ENCODE measurements around the gene PCLAF.

DNA sequence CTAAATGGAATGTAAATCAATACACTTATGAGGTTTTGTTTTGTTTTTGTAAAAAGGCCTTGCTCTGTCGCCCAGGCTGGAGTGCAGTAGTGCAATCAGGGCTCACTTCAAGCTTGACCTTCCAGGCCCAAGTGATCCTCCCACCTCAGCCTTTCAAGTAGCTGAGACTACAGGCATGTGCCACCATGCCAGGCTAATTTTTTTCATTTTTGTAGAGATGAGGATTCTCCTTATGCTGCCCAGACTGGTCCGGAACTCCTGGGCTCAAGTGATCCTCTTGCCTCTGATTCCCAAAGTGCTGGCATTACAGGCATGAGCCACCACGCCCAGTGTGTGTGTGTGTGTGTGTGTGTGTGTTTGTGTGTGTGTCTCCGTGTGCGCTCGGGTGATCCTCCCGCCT, 5.0 kb upstream of the PCLAF start:
- TF ChIP-seq, protein P1, sequence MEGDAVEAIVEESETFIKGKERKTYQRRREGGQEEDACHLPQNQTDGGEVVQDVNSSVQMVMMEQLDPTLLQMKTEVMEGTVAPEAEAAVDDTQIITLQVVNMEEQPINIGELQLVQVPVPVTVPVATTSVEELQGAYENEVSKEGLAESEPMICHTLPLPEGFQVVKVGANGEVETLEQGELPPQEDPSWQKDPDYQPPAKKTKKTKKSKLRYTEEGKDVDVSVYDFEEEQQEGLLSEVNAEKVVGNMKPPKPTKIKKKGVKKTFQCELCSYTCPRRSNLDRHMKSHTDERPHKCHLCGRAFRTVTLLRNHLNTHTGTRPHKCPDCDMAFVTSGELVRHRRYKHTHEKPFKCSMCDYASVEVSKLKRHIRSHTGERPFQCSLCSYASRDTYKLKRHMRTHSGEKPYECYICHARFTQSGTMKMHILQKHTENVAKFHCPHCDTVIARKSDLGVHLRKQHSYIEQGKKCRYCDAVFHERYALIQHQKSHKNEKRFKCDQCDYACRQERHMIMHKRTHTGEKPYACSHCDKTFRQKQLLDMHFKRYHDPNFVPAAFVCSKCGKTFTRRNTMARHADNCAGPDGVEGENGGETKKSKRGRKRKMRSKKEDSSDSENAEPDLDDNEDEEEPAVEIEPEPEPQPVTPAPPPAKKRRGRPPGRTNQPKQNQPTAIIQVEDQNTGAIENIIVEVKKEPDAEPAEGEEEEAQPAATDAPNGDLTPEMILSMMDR (IDR thresholded peaks at IDR 0.05 in 2 of 3, conservative IDR thresholded peaks at IDR 0.05 in 1 of 3; ENCODE audit: borderline replicate concordance in 1 of 3, insufficient read depth in 1 of 3, low read depth in 2 of 3, low read length in 2 of 3): no peak
- TF ChIP-seq POLR2A (IDR thresholded peaks at IDR 0.05; ENCODE audit: borderline replicate concordance, extremely low read depth, insufficient read depth, insufficient read length) (no peak), CEBPB (IDR thresholded peaks at IDR 0.05; ENCODE audit: low read depth) (no peak), ZFX (IDR thresholded peaks at IDR 0.05) (no peak), EZH2 (IDR thresholded peaks at IDR 0.05) (no peak), RAD21 (IDR thresholded peaks at IDR 0.05; ENCODE audit: low read depth) (no peak), POLR2AphosphoS5 (IDR thresholded peaks at IDR 0.05; ENCODE audit: low read depth, low read length) (no peak), EZH2phosphoT487 (IDR thresholded peaks at IDR 0.05; ENCODE audit: borderline replicate concordance) (no peak), EGR1 (IDR thresholded peaks at IDR 0.05; ENCODE audit: low read depth) (no peak), ELF1 (IDR thresholded peaks at IDR 0.05; ENCODE audit: borderline replicate concordance, low read depth) (no peak), SRF (IDR thresholded peaks at IDR 0.05; ENCODE audit: low read depth) (no peak), SIN3A (IDR thresholded peaks at IDR 0.05; ENCODE audit: low read depth) (no peak)
- TF ChIP-seq, protein P2, sequence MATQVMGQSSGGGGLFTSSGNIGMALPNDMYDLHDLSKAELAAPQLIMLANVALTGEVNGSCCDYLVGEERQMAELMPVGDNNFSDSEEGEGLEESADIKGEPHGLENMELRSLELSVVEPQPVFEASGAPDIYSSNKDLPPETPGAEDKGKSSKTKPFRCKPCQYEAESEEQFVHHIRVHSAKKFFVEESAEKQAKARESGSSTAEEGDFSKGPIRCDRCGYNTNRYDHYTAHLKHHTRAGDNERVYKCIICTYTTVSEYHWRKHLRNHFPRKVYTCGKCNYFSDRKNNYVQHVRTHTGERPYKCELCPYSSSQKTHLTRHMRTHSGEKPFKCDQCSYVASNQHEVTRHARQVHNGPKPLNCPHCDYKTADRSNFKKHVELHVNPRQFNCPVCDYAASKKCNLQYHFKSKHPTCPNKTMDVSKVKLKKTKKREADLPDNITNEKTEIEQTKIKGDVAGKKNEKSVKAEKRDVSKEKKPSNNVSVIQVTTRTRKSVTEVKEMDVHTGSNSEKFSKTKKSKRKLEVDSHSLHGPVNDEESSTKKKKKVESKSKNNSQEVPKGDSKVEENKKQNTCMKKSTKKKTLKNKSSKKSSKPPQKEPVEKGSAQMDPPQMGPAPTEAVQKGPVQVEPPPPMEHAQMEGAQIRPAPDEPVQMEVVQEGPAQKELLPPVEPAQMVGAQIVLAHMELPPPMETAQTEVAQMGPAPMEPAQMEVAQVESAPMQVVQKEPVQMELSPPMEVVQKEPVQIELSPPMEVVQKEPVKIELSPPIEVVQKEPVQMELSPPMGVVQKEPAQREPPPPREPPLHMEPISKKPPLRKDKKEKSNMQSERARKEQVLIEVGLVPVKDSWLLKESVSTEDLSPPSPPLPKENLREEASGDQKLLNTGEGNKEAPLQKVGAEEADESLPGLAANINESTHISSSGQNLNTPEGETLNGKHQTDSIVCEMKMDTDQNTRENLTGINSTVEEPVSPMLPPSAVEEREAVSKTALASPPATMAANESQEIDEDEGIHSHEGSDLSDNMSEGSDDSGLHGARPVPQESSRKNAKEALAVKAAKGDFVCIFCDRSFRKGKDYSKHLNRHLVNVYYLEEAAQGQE (IDR thresholded peaks at IDR 0.05; ENCODE audit: low read depth): no peak
- TF ChIP-seq, protein P3, sequence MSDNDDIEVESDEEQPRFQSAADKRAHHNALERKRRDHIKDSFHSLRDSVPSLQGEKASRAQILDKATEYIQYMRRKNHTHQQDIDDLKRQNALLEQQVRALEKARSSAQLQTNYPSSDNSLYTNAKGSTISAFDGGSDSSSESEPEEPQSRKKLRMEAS (IDR thresholded peaks at IDR 0.05): no peak
